SH-SY5Y (cell line): Measurements from ENCODE around the gene MYH10.

ENCODE experiments used
- GATA2 ChIP-seq: IDR thresholded peaks from 2 replicates; pipeline ENCODE4 v1.6.1; 2011; ENCODE audit warnings: mild to moderate bottlenecking, low read depth, low read length
- GATA3 ChIP-seq: IDR thresholded peaks from 2 replicates; pipeline ENCODE4 v1.6.1; 2011; ENCODE audit warnings: low read depth, mild to moderate bottlenecking, low read length, moderate library complexity

Gene MYH10

GRCh38 chr17:8476741-8477140 lies 153.8 kb downstream of the MYH10 start:
- TF ChIP-seq GATA3 (no peak), GATA2 (no peak)

GRCh38 chr17:8475781-8476180 lies 154.7 kb downstream of the MYH10 start:
- TF ChIP-seq GATA3 (no peak), GATA2 (no peak)

DNA sequence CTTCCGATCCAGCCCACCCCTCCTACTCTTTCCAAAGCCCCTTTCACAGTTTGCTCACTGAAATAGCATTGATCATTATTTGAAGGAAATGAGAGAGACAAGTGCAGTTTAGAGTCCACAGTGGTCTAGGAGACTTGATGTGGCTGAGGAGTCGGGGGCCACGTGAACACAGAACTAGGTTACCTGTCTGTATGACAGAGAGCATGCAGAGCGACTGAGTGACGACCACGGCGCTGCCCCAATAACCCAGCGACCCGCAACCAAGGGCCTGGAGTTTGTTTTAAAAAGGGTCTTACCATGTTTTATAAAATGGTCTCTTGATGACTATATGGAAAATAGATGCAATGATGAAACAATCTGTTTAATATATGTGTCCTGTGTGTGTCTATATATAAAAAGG lies 155.3 kb downstream of the MYH10 start:
- TF ChIP-seq GATA3 (no peak), GATA2 (no peak)

DNA sequence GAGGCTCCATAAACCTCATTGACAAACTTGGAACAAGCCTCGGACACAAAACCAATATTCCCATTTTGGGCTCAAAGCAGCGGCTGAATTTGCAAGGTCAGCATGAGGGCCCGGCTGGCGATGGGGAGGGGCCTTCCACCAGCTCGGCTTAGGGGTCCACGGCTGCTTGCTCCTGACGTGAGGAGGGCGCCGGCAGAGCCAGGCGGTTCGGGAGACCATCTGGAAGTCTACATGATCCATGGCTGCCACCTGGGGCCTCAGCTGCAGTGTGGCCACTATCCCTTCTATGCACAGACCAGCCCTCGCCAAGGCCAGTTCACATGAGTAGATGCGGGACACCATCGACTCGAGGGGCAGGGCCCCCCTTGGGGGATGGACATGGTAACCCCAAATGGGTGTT lies 155.7 kb downstream of the MYH10 start:
- TF ChIP-seq GATA2 (no peak), GATA3 (no peak)

DNA sequence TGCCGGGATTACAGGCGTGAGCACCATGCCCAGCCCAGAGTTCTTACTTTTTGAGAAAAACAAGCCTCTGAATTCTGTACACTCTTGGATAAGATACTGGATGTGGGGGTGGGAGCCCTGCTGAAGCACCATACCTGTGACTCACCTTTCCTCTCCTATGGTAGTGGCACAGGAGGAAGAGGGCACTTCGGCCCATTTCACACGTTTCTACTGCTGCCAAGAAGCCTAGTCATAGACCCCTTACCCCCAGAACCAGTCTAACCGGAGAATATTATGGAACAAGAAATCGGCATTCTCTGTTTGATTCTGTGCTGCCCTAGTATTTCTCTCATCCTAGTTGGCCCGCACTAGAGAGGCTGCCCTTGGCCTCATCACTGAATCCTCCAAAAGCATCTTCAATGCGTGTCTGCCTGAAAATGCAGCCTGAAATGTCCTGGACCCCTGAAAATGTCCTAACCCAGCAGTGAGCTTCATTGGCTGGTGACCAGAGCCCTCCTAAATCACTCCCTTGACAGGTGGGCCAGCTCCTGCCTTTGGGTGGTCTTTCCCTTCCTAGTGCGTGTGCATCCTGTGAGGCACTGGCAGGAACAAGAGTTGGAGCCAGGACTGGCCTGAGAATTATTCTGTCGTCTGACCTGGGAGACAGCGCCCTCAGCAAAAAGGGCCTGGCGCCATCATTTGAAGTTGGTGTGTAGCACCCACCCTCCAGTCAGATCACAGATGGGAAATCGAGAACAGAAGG lies 156.9 kb downstream of the MYH10 start:
- TF ChIP-seq GATA3 (no peak), GATA2 (no peak)

- TF ChIP-seq GATA2, result no peak
Observed at GRCh38 chr17:8472663-8473062, 157.9 kb downstream of the MYH10 start.

DNA sequence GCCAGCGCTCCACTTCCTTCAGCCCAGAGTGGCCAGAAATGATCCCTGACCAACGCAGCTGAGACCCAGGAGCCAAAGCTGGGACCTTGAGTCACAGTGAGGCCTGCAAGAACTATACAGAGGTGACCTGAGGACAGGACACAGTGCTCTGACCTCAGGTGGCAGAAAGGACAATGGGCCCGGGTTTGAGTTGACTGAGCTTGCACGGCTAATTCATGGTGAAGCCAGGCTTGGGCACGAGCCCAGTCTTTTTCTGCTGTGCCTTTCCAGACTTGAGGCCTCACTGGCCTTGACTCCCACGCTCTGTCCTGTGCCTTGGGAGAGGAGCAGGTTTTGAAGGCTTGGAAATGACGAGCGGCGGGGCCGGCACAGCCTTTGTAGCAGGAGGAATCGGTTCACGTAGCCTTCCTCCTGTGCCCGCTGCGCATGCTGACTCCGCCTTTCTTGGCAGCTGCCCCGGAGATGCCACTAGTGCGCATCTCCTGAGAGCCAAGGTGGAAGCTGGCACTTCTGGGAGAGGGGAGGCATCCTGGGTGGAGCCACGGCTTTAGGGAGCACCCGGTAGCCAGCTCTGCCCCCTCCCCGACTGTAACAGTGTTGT lies 160.0 kb downstream of the MYH10 start:
- TF ChIP-seq GATA2 (no peak), GATA3 (no peak)

- TF ChIP-seq GATA2 (no peak), GATA3 (no peak)
Observed at GRCh38 chr17:8469964-8470363, 160.6 kb downstream of the MYH10 start.

- TF ChIP-seq GATA3 (no peak), GATA2 (no peak)
Observed at GRCh38 chr17:8468980-8469379, 161.5 kb downstream of the MYH10 start.

GRCh38 chr17:8468127-8468526 lies 162.4 kb downstream of the MYH10 start:
- TF ChIP-seq GATA2 (no peak), GATA3 (no peak)

GRCh38 chr17:8467527-8467926 lies 163.0 kb downstream of the MYH10 start:
- TF ChIP-seq GATA3, result no peak
- TF ChIP-seq GATA2, result no peak

- TF ChIP-seq GATA2, result no peak
Observed at GRCh38 chr17:8466873-8467272, 163.7 kb downstream of the MYH10 start.

- TF ChIP-seq GATA3 (no peak), GATA2 (no peak)
Observed at GRCh38 chr17:8466456-8466855, 164.1 kb downstream of the MYH10 start.

GRCh38 chr17:8465759-8466158 lies 164.8 kb downstream of the MYH10 start:
- TF ChIP-seq GATA2 (no peak), GATA3 (no peak)

GRCh38 chr17:8465356-8465755 lies 165.2 kb downstream of the MYH10 start:
- TF ChIP-seq GATA3 (no peak), GATA2 (no peak)

DNA sequence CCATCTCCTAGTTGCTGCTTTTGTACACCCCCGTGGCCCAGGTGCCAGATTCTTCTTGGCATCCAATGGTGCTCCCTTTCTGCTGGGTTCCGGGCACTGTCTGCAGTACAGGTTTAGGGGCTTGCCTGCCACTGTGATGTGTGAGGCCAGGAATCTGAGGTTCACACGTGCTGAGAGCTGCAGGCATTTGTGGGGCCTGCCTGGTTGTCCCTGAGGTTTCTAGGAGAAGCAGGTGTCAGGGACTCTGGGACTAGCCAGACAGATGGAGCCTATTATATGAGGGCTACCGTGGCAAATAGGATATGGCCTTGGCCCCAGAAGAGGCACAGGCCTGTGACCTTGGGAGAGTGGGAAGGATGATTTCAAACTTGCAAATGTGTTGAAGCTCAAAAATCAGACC lies 165.6 kb downstream of the MYH10 start:
- TF ChIP-seq GATA3 (no peak), GATA2 (no peak)

DNA sequence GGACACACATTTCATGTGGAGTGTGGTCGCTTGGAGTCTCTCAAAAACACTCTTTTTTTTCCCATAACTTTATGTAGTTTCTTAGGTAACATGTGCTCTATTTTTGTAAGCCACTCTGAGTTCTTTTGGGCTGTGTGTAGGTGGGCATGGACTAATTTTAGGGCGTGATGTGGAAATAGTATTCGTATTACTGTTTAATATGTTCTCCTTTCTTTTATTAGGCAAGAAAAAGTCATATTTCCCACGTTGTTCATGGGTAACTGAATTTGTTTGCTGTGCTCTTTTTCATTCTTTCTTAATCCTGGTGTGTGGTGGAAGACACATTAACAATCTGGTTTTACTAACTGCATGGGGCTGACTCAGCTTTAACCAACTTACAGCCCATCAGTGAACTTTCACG lies 167.4 kb downstream of the MYH10 start:
- TF ChIP-seq GATA2 (no peak), GATA3 (no peak)
